Neural cell (in vitro differentiated cells): ENCODE results near the gene ILF3.

Experiments used
- CTCF ChIP-seq: fragments of 450-650 bp; IDR thresholded peaks from 2 replicates; pipeline ENCODE4 v1.5.1; 2014; ENCODE audit warnings: antibody characterized with exemption, mild to moderate bottlenecking, moderate library complexity; ENCODE audit not compliant: poor library complexity, severe bottlenecking
- EP300 ChIP-seq: fragments of 450-650 bp; conservative IDR thresholded peaks from 2 replicates; pipeline ENCODE4 v1.6.1; 2014; ENCODE audit warnings: antibody characterized with exemption, mild to moderate bottlenecking, moderate library complexity; ENCODE audit not compliant: poor library complexity, severe bottlenecking
- EZH2 ChIP-seq: fragments of 200-600, 300-800 bp; shearing (Covaris generic), sonication (generic); IDR thresholded peaks from 2 replicates; pipeline ENCODE4 v1.6.1; 2014; ENCODE audit warnings: antibody characterized with exemption, low read length, borderline replicate concordance, mild to moderate bottlenecking; ENCODE audit not compliant: insufficient read depth, poor library complexity, severe bottlenecking
- MXI1 ChIP-seq: fragments of 450-650 bp; conservative IDR thresholded peaks from 2 replicates; pipeline ENCODE4 v1.6.1; 2014; ENCODE audit warnings: antibody characterized with exemption, mild to moderate bottlenecking; ENCODE audit not compliant: poor library complexity, severe bottlenecking
- POLR2AphosphoS5 ChIP-seq: IDR thresholded peaks from 2 replicates; pipeline ENCODE4 v1.6.1; 2012
- RAD21 ChIP-seq: fragments of 450-650 bp; conservative IDR thresholded peaks from 2 replicates; pipeline ENCODE4 v1.6.1; 2014; ENCODE audit warnings: antibody characterized with exemption, mild to moderate bottlenecking, moderate library complexity
- SMC3 ChIP-seq: fragments of 450-650 bp; conservative IDR thresholded peaks from 2 replicates; pipeline ENCODE4 v1.6.1; 2014; ENCODE audit warnings: antibody characterized with exemption, mild to moderate bottlenecking, moderate library complexity; ENCODE audit not compliant: poor library complexity
- TAF1 ChIP-seq: IDR thresholded peaks from 2 replicates; pipeline ENCODE4 v1.6.1; 2012; ENCODE audit warnings: low read depth
- TF ChIP-seq, protein P1 (sequence below): IDR thresholded peaks from 2 replicates; pipeline ENCODE4 v1.6.1; 2012; ENCODE audit warnings: borderline replicate concordance

- TF ChIP-seq CTCF, result no peak
- no peak for TF ChIP-seq TAF1
- no peak for TF ChIP-seq MXI1
- no peak for TF ChIP-seq POLR2AphosphoS5
- no peak for TF ChIP-seq EZH2
- no peak for TF ChIP-seq RAD21
- TF ChIP-seq, protein P1, sequence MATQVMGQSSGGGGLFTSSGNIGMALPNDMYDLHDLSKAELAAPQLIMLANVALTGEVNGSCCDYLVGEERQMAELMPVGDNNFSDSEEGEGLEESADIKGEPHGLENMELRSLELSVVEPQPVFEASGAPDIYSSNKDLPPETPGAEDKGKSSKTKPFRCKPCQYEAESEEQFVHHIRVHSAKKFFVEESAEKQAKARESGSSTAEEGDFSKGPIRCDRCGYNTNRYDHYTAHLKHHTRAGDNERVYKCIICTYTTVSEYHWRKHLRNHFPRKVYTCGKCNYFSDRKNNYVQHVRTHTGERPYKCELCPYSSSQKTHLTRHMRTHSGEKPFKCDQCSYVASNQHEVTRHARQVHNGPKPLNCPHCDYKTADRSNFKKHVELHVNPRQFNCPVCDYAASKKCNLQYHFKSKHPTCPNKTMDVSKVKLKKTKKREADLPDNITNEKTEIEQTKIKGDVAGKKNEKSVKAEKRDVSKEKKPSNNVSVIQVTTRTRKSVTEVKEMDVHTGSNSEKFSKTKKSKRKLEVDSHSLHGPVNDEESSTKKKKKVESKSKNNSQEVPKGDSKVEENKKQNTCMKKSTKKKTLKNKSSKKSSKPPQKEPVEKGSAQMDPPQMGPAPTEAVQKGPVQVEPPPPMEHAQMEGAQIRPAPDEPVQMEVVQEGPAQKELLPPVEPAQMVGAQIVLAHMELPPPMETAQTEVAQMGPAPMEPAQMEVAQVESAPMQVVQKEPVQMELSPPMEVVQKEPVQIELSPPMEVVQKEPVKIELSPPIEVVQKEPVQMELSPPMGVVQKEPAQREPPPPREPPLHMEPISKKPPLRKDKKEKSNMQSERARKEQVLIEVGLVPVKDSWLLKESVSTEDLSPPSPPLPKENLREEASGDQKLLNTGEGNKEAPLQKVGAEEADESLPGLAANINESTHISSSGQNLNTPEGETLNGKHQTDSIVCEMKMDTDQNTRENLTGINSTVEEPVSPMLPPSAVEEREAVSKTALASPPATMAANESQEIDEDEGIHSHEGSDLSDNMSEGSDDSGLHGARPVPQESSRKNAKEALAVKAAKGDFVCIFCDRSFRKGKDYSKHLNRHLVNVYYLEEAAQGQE, result no peak
- no peak for TF ChIP-seq EP300
- no peak for TF ChIP-seq SMC3
These were observed 59.2 kb downstream of the ILF3 start for GRCh38 chr19:10713317-10713716.
